Cardiac fibroblast (primary cell): ENCODE data around the gene GYG1.

ENCODE experiments used
- DNase-seq, 2 donors: peaks; one replicate each; pipeline versions ENCODE4 v3.0.0 to v3.0.0-alpha.2; 2010; ENCODE audit warnings: low read depth in 2 of 2
- H3K4me3 ChIP-seq, 2 donors: replicated peaks in 1 of 2; 1 replicate in 1 of 2; 2 replicates in 1 of 2; pipeline ENCODE4 v1.5.1; 2011; ENCODE audit warnings: low read depth in 2 of 2, low read length in 2 of 2, mild to moderate bottlenecking in 2 of 2, moderate library complexity in 1 of 2
- CTCF ChIP-seq: IDR thresholded peaks from one replicate; pipeline ENCODE4 v1.5.1; 2011; ENCODE audit warnings: low read depth, mild to moderate bottlenecking, low read length, inconsistent platforms

Gene GYG1

DNA sequence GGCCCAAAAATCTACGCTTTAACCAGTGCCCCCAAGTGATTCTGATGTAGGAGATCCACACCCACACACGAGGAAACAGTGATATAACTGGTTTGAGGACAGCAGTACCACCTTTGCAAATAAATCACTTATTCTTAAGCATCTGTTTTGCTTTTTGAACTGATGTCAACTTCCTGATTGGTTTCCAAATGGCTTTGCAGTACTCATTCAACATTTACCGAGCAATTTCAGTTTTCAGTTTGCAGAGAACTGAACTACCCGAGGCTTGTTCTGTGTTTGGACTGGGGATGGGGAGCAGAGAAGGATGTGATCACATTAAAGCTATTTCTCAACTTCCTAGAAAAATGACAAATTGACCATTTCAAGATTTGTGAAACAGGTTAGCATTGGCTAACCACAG, 1.1 kb upstream of the GYG1 start:
- TF ChIP-seq CTCF = no peak
- DNase-seq = no peak
- no peak overlapping the region for H3K4me3 ChIP-seq

DNA sequence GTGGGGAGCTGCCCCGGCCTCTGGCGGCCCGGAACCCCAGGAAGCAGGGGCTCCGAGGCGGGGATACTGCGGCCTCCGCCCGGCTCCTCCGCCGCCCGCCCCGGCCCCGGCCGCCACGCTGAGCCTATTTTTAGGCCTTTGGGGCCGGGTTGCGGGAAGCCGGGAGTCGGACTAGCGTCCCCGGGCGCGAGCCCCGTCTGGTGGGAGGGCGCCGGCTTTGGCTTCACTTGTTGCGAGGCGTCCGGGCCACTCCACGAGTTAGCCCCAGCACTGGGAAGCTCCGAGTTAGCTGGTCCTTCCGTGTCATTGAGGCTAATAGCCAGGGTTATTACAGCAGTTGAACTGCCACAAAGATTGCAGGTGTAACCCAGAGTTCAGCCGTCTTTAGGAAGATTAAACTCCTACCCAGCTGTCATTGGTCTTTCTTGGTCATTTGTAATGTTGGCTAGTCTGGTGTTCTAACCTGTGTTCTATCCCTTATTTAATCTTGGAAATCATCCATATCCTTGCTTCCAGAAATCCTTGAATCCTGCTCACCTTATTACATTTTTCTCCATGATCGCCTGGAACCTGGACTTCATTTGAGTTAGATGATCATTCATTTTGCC, 791 bp downstream of the GYG1 start:
- peak overlapping the region; percentile 68 to 79 for H3K4me3 ChIP-seq
- peak; percentile 36 to 41 for DNase-seq
- TF ChIP-seq CTCF = no peak

- DNase-seq = no peak
- peak overlapping the region; percentile 68 to 79 for H3K4me3 ChIP-seq
- TF ChIP-seq CTCF = no peak
Observed at GRCh38 chr3:148992635-148993255, 1.4 kb downstream of the GYG1 start.

DNA sequence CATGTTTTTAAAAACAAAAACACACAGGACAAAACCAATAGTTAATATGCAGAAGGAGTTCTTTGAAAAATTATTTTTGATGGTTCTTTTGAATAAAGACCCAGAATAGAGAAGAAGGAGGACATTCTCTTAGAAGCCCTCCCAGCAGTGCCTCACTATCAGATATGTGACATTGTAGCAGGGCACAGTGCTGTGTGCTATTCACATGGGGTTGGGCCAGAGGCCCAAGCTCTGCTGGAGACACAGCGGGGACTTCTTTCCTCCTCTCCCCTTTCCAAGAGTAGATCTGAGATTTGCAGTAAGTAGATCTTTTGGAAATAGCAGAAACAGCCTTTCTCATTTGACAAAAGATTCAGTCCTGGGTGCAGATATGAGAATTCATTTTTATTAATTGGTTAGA, 6.3 kb downstream of the GYG1 start:
- DNase-seq = no peak
- no peak for TF ChIP-seq CTCF
- no peak overlapping the region for H3K4me3 ChIP-seq

- H3K4me3 ChIP-seq = no peak overlapping the region
- TF ChIP-seq CTCF = no peak
Observed at GRCh38 chr3:148998297-148998696, 7.0 kb downstream of the GYG1 start.

GRCh38 chr3:148998715-148999423, 7.5 kb downstream of the GYG1 start:
- DNase-seq = no peak
- H3K4me3 ChIP-seq = no peak overlapping the region
- TF ChIP-seq CTCF = no peak

More at GRCh38 chr3:148998297-148998696, 7.0 kb downstream of the GYG1 start:
- no peak for DNase-seq
